GM12873 (cell line): ENCODE data around the gene TAOK2.

Experiments
- CTCF ChIP-seq: IDR thresholded peaks from 2 replicates; pipeline ENCODE4 v1.5.1; 2012; ENCODE audit warnings: low read depth, mild to moderate bottlenecking, moderate library complexity, low read length, control low read depth; ENCODE audit not compliant: insufficient read depth; ENCODE audit errors: missing control alignments

Gene TAOK2

GRCh38 chr16:30004811-30005242 lies 31.2 kb downstream of the TAOK2 start:
- TF ChIP-seq CTCF = no peak

GRCh38 chr16:30005341-30006094 lies 31.9 kb downstream of the TAOK2 start:
- peak; percentile 79 for TF ChIP-seq CTCF

GRCh38 chr16:30006095-30006473 lies 32.4 kb downstream of the TAOK2 start:
- no peak for TF ChIP-seq CTCF

GRCh38 chr16:30006659-30007377 lies 33.1 kb downstream of the TAOK2 start:
- no peak for TF ChIP-seq CTCF

GRCh38 chr16:30007378-30007895 lies 33.8 kb downstream of the TAOK2 start:
- no peak for TF ChIP-seq CTCF

GRCh38 chr16:30009085-30009862 lies 35.6 kb downstream of the TAOK2 start:
- TF ChIP-seq CTCF = no peak
